K562 (cell line): ENCODE data around the gene UNC79. TPM values are rescaled to one million over a fixed set of nuclear protein-coding genes. Genes with fewer than 3 reads are reported as not detected.

Experiments used
- ATAC-seq: fragments of 200-7000 bp; cut with Tn5 transposase; 3 replicates; pipeline ENCODE4 v1.9.1; 2020; ENCODE audit warnings: moderate library complexity
- BruUV-seq: library from RNA; stranded (reverse); fragments of 400-500 nt; replicated peaks from 2 replicates; lab custom pipeline; 2021; lab: Mats Ljungman, UMichigan
- CTCF ChIA-PET: fragments of 300-600 bp; formaldehyde crosslinking; extraction: SDS; loops from one replicate; lab custom pipeline; 2021; ENCODE audit warnings: low intra/inter-chr PET ratio; lab: Yijun Ruan, JAX
- POLR2A ChIA-PET: fragments of 300-600, 350-650 bp; sonication (Branson Sonifier 250); formaldehyde crosslinking; extraction: SDS; loops from one replicate; lab custom pipeline; 2021; ENCODE audit warnings: antibody characterized with exemption, inconsistent platforms; lab: Yijun Ruan, JAX
- DNase-seq, 4 experiments: peaks; one replicate each; pipeline versions ENCODE4 v3.0.0 to v3.0.0-alpha.2; 2011 to 2018; ENCODE audit warnings: low spot score in 3 of 4, mixed read lengths in 3 of 4; ENCODE audit errors: extremely low read depth in 1 of 4
- FAIRE-seq: peaks from 2 replicates; lab custom pipeline; 2011; peaks lifted over from hg19 to GRCh38; lab: Jason Lieb, UNC
- H2AFZ ChIP-seq: 2 replicates; pipeline ENCODE4 v1.6.0; 2011; ENCODE audit warnings: low read depth, low read length, control low read depth, inconsistent platforms
- H3K27ac ChIP-seq: fragments of 200-600 bp; 3 replicates; pipeline ENCODE4 v1.8.0; 2011; ENCODE audit warnings: low read depth, mild to moderate bottlenecking, control low read depth, inconsistent platforms, low read length, moderate library complexity, mixed read lengths; ENCODE audit errors: extremely low read depth
- H3K27me3 ChIP-seq, 2 experiments: fragments of 300-600 bp in 1 of 2; 2 replicates in 1 of 2; 3 replicates in 1 of 2; pipeline versions ENCODE4 v1.6.0 to v1.8.0; 2011; ENCODE audit warnings: inconsistent platforms in 2 of 2, low read length in 2 of 2, mild to moderate bottlenecking in 1 of 2, mixed read lengths in 1 of 2, moderate library complexity in 1 of 2; ENCODE audit not compliant: control insufficient read depth in 2 of 2, insufficient read depth in 2 of 2
- H3K36me3 ChIP-seq: fragments of 300-600 bp; 3 replicates; pipeline ENCODE4 v1.8.0; 2011; ENCODE audit warnings: mild to moderate bottlenecking, low read length, inconsistent platforms; ENCODE audit not compliant: control insufficient read depth, insufficient read depth
- H3K4me1 ChIP-seq, 2 experiments: fragments of 200-600 bp in 1 of 2; replicated peaks in 1 of 2; 2 replicates in 1 of 2; 3 replicates in 1 of 2; pipeline versions ENCODE4 v1.5.1 to v1.8.0; 2011; ENCODE audit warnings: inconsistent platforms in 2 of 2, low read length in 2 of 2, mild to moderate bottlenecking in 1 of 2, mixed read lengths in 1 of 2, moderate library complexity in 1 of 2; ENCODE audit not compliant: control insufficient read depth in 2 of 2, insufficient read depth in 2 of 2
- H3K4me2 ChIP-seq: 2 replicates; pipeline ENCODE4 v1.6.1; 2011; ENCODE audit warnings: low read length, control low read depth, inconsistent platforms, mixed read lengths; ENCODE audit not compliant: insufficient read depth
- H3K4me3 ChIP-seq: fragments of 200-600 bp; sonication (generic), shearing (Covaris generic); 2 replicates; pipeline ENCODE4 v1.5.1; 2016; ENCODE audit warnings: control low read depth, inconsistent platforms
- H3K79me2 ChIP-seq: fragments of 200-600 bp; 3 replicates; pipeline ENCODE4 v1.8.0; 2011; ENCODE audit warnings: low read length, inconsistent platforms; ENCODE audit not compliant: control insufficient read depth, insufficient read depth
- H3K9ac ChIP-seq, 2 experiments: 2 replicates each; pipeline versions ENCODE4 v1.6.0 to v1.6.1; 2011; ENCODE audit warnings: low read depth in 2 of 2, low read length in 2 of 2, control low read depth in 1 of 2, inconsistent platforms in 1 of 2, mild to moderate bottlenecking in 1 of 2, mixed read lengths in 1 of 2; ENCODE audit not compliant: insufficient read depth in 1 of 2
- H3K9me1 ChIP-seq: one replicate; pipeline ENCODE4 v1.6.0; 2011; ENCODE audit warnings: inconsistent platforms, mild to moderate bottlenecking, low read length, moderate library complexity; ENCODE audit not compliant: control insufficient read depth, insufficient read depth
- H3K9me3 ChIP-seq: replicated peaks from 2 replicates; pipeline ENCODE4 v1.5.1; 2011; ENCODE audit warnings: low read depth, low read length, inconsistent platforms; ENCODE audit not compliant: control insufficient read depth, insufficient read depth
- H4K20me1 ChIP-seq: replicated peaks from 2 replicates; pipeline ENCODE4 v1.6.1; 2011; ENCODE audit warnings: low read length, inconsistent platforms, mixed read lengths; ENCODE audit not compliant: control insufficient read depth, insufficient read depth
- WGBS: fragments of 100-300 bp; shearing (Covaris generic); methylation state at CpG from one replicate; pipeline ENCODE4 v1.1.6; 2016; ENCODE audit warnings: low coverage, mixed read lengths; ENCODE audit not compliant: insufficient coverage; ENCODE audit errors: missing lambda C conversion rate; 5-methylcytosine and 5-hydroxymethylcytosine counted together
- in situ Hi-C: fragments of 300-500 bp; cut with MboI; formaldehyde crosslinking; loops from 4 replicates; pipeline ENCODE4 v1.15.0; 2018; ENCODE audit warnings: inconsistent platforms, mixed read lengths
- intact Hi-C: fragments of 100-400 bp; cut with micrococcal nuclease; formaldehyde crosslinking; loops from 2 replicates; pipeline ENCODE4 v1.14.2; 2022
- polyA plus RNA-seq, 8 experiments: library from polyadenylated mRNA; depleted of rRNA in 4 of 8; stranded (reverse) in 5 of 8; unstranded in 3 of 8; fragments of >200 nt; fragmentation: Nextera tagmentation in 2 of 8; fragmentation: Illumina TruSeq in 1 of 8; extraction: Ambion mirVana in 2 of 8; extraction: Trizol in 1 of 8; gene quantifications; 2 replicates each; pipeline versions ENCODE4 v1.2.1 to v1.2.3, GENCODE V29; 2011 to 2014; ENCODE audit warnings: inconsistent platforms in 1 of 8, missing spikeins in 1 of 8
- total RNA-seq, 7 experiments: library from RNA; depleted of rRNA in 6 of 7; stranded (reverse); fragments of >200 nt in 6 of 7; fragmentation: Illumina TruSeq in 2 of 7; extraction: Trizol in 2 of 7; gene quantifications; 2 replicates each; pipeline versions ENCODE4 v1.2.1 to v1.2.3, GENCODE V29; 2011 to 2021; ENCODE audit warnings: low replicate concordance in 1 of 7
- TF ChIP-seq, protein P1 (sequence below): fragments of 450-650 bp; IDR thresholded peaks from 2 replicates; pipeline ENCODE4 v1.6.1; 2017; ENCODE audit warnings: antibody characterized with exemption
- TF ChIP-seq, protein P2 (sequence below), 3 experiments: fragments of 200-800 bp in 1 of 3; sonication (Bioruptor generic) in 1 of 3; sonication (generic) in 1 of 3; formaldehyde crosslinking in 1 of 3; IDR thresholded peaks; 2 replicates each; pipeline versions ENCODE4 v1.6.1 to v1.8.0; 2016 to 2022; ENCODE audit warnings: mild to moderate bottlenecking in 2 of 3, missing compliant biosample characterization in 2 of 3, missing genetic modification characterization in 2 of 3, missing genetic modification reagents in 1 of 3

Gene UNC79
- total and polyA plus RNA-seq, 9 of the 15 experiments (the other 6 are each of a cell fraction or from before 2014, with no cell fraction given), result under 0.01 to 0.04 (median 0.01) TPM; not detected in 6

DNA sequence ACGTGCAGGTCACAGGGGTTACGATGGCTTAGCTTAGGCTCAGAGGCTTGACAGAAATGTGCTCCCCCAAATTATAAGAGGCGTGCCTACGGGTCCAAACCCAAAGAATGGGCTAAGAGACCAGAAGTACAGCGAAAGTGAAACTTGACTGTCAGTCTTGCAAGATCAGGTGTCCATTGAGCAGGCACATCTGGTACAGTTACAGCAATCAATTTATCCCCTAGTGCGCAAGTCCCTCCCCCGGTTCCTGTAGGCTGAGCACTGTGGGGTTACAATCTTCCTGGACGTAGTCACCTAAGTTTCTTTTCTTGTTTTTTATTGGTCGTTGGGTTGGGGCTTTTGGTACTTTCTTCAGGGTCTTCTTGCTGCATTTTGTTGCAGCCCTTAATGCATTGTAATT lies 134.2 kb downstream of the UNC79 start:
- Histone ChIP-seq H3K9me3 (no peaks in the 10 kb centered on the region), H3K27ac (no peak overlapping the region), H3K4me2 (no peak overlapping the region), H3K27me3 (no peaks in the 10 kb centered on the region), H3K79me2 (no peaks in the 10 kb centered on the region), H2AFZ (no peak overlapping the region), H3K36me3 (no peaks in the 10 kb centered on the region), H4K20me1 (no peaks in the 10 kb centered on the region), H3K4me3 (no peak overlapping the region), H3K9me1 (no peaks in the 10 kb centered on the region), H3K4me1 (no peaks in the 10 kb centered on the region), H3K9ac (no peak overlapping the region)
- DNase-seq (no peak), FAIRE-seq (no peak), ATAC-seq (no peak)
- CTCF ChIA-PET, result interaction anchor here (0.6 kb wide), 1 partner anchor 293 kb away, joined by 4 read pairs; no protein-coding TSS in a partner anchor
- in situ Hi-C loops (no loop called here), intact Hi-C loops (no loop called here)
- POLR2A ChIA-PET, result no interaction called here
- 15% methylated on average over 7 of the region's 9 CpGs for WGBS
- TF ChIP-seq, protein P1, sequence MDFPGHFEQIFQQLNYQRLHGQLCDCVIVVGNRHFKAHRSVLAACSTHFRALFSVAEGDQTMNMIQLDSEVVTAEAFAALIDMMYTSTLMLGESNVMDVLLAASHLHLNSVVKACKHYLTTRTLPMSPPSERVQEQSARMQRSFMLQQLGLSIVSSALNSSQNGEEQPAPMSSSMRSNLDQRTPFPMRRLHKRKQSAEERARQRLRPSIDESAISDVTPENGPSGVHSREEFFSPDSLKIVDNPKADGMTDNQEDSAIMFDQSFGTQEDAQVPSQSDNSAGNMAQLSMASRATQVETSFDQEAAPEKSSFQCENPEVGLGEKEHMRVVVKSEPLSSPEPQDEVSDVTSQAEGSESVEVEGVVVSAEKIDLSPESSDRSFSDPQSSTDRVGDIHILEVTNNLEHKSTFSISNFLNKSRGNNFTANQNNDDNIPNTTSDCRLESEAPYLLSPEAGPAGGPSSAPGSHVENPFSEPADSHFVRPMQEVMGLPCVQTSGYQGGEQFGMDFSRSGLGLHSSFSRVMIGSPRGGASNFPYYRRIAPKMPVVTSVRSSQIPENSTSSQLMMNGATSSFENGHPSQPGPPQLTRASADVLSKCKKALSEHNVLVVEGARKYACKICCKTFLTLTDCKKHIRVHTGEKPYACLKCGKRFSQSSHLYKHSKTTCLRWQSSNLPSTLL, result no peak
- TF ChIP-seq, protein P2, sequence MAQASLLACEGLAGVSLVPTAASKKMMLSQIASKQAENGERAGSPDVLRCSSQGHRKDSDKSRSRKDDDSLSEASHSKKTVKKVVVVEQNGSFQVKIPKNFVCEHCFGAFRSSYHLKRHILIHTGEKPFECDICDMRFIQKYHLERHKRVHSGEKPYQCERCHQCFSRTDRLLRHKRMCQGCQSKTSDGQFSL (CRISPR knock-in tag; IDR thresholded peaks at IDR 0.05), result no peak
- TF ChIP-seq, protein P2 (tag; IDR thresholded peaks at IDR 0.05), result no peak
- BruUV-seq, result no TSS peak
